ENCODE results near the gene NADK2.

- TF ChIP-seq POU2F2 (IDR thresholded peaks at IDR 0.05; ENCODE audit: low read depth, low read length) (no peak), POLR2A (IDR thresholded peaks at IDR 0.05; ENCODE audit: low read depth, low read length) (no peak), POLR2AphosphoS5 (IDR thresholded peaks at IDR 0.05; ENCODE audit: low read depth, low read length) (no peak), PAX5 (IDR thresholded peaks at IDR 0.05; ENCODE audit: insufficient read depth, low read length, severe bottlenecking) (no peak), TAF1 (IDR thresholded peaks at IDR 0.05; ENCODE audit: low read depth, low read length) (no peak)
These were observed 32.9 kb downstream of the NADK2 start for GRCh38 chr5:36208786-36209185.

Measured in GM12891 (cell line).